ENCODE results near the gene ITIH3.

Gene ITIH3

GRCh38 chr3:52830535-52831258 is 36.1 kb downstream of the ITIH3 start, which contains the start of gene ITIH4:
TSS of gene ITIH4 (minus strand) at chr3:52830672. CDS start at chr3:52830642, 30 bp downstream.
- no peak for DNase-seq

DNA sequence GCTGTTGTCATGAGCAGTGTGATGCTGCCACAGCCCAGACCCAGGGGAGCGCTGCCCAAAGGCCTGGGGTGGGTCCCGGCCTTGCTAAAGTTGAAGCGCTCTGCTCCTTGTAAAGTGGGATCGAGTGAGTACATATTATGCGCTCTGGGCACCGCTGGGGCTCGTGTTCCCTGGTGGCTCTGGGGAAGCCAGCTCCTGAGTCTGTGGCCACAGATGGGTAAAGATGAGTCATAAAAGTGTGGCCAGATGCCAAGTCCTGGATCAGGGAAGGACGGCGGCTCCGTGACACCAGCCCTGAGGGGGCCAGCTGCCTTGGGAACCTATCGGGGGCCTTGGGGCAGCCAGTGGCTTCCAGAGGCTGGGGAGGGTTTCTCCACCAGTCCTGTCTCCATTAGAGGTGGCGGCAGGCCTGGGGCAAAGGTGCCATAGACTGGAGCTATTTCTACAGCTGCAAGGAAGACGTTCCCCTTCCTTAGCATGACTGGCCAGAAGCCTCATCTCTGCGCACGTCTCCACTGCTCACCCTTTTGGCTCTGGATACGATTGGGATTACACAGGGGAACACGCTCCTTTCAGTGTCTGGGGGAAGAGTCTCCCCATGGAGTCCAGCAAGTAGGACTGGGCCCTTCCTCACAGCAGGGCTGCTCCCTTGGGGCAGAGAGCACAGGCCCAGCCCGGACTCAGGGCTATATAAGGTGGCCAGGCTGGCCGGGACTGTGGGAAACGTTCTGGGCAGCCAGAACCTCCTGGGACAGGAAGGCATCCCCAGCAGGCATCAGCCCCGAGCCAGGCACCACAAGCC is 37.1 kb downstream of the ITIH3 start:
- no peak for DNase-seq

DNA sequence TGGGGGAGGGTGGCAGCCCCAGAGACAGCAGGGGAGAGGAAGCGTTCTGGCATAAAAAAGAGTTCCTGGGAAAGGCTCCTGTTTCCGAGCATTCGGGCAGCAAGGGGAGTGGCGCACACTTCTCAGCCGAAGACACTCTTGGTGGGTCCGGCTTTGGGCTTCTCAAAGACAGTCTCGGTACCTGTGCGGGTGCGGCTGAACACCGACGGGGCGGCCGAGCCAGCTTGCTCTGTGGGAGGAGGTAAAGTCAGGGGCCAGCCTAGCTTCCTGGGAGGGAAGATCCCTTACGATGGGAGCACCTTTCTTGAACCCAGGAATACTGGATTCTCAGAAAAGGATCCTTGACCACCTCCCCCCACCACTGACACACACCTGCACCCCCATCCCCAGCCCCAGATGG is 38.6 kb downstream of the ITIH3 start:
- no peak for DNase-seq

DNA sequence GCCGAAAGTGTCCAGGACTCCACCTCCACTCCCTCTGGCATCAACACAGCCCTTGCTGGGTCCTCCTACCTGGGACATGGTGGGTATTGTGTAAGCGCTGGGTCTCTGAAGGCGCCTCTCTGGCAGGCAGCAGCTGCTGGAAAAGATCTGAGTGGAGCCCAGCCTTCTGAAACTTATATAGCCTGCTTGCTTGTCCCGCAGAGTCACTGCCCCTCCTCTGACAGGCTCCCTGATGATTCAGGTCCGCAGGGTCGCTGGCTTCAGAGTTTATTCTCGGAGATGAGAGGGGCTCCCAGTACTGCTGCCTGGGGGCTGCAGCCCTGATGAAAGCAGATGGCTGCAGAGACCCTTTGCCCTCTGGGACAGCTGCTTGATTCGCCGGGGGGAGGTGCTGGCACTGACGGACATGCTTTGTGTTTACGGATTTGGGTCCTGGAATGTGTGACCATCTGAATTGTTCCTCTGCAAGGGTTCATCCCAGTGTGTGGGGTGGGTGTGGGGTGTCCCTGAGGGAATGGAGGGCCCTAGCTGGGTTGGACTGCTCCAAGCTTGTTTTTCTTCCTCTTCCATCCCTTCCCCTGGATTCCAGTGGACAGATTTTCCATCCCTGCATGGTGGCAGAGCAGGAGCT is 40.4 kb downstream of the ITIH3 start, which contains the start of gene MUSTN1:
Gene MUSTN1 (minus strand): TSS at position 149 of the 631 bp plus-strand sequence. CDS start 71 bp downstream, at position 78.
- DNase-seq = no peak

GRCh38 chr3:52835766-52836470 is 41.3 kb downstream of the ITIH3 start:
- no peak for DNase-seq

DNA sequence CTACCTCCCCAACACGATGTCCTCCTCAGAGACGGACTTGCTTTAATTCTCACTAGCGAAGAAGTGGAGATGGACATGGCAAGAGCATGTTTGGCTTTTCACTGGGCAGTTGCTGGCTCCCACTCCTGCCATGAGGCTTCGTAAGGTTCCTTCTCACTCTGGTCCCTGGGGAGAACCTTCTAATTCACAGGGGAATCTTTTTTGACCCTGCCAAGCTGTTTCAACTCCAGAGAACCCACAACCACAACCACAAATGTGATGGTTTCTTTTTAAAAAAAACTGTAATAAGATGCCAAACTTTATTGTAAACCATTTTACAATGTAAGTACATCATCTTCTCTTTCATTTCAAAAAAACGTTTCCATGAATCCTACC is 41.9 kb downstream of the ITIH3 start:
- no peak for DNase-seq

DNA sequence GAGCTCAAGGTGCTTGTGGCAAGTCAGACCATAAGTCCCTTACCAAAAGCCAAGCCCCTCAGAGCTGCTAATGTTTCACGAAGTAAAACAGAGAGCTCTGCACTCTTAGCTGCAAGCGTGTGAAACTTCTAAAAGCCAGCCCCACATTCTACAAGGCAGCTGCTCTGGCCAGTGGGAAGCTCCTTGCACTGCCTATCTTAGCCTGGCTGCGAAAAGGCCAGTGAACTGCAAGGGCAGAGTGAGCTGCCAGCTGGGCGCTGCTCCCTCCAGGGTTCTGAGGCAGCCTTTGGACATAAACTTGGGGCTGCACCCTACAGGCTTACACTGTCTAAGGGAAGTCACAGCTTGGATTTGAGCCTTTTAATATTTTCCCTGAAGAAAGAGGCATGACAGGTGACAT is 42.4 kb downstream of the ITIH3 start:
- DNase-seq = no peak

DNA sequence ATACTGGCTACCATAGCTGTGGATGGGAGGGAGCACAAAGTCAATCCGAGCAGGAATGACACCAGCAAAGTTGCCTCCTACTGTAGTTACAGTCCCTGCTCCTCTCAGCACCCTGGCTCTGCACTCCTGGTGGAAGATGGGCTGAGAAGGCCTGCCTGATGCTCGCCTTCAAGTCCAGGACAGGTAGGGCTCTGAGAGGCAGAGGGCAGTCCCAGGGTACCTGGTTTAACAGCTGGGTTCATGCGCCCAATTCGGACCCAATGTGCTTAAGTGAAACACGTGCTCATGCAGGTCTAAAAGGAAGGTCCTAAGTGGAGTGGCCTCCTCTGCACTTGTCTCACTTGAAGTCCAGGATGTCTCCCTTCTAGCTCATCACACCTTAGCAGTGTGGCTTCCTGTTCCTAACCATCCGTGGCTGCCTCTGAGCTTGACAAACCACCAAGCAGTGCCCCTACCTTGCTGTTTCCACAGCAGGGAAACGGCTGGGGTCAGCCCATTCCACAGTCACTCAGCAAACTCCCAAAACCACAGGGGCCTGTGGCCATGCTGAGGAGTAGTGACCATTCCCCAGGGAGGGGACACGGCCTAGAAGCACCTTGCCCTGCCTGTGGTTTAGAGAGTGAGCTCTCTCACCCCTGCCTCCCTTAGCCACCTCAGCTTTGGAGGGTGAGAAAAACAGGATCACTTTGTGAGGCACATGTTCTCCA is 44.1 kb downstream of the ITIH3 start:
- DNase-seq = no peak

- DNase-seq = no peak
Measured at GRCh38 chr3:52839268-52839575, 44.6 kb downstream of the ITIH3 start.

DNA sequence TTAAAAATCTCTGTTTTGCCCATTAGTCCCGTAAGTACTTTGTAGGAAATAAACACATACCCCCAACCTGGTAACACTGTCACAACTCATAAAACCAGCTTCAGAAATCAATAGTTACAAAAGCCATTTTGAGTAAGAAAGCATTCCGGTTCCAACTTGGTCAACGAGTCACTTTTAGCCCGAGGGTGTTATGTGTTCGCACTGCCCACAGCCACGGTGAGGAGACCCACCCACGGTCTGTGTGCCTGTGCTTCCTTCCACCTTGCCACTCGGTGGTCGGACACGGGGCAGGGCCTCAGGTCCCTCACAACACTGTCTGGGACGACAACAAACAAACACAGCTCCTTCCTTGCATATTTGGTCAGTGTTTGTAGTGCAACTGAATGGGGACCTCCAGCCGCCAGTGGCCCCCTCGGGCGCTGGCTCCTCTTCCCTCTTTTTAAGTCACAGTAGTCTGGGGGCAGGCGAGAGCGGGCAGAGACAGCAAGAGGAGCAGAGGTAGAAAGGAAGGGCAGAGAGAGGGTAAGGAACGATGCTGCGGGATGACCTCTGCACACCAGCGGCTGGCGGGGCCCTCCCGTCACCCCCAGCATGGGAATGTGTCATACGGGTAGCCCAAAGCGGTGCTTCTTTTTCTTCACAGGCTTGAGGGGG is 45.4 kb downstream of the ITIH3 start:
- DNase-seq = no peak

DNA sequence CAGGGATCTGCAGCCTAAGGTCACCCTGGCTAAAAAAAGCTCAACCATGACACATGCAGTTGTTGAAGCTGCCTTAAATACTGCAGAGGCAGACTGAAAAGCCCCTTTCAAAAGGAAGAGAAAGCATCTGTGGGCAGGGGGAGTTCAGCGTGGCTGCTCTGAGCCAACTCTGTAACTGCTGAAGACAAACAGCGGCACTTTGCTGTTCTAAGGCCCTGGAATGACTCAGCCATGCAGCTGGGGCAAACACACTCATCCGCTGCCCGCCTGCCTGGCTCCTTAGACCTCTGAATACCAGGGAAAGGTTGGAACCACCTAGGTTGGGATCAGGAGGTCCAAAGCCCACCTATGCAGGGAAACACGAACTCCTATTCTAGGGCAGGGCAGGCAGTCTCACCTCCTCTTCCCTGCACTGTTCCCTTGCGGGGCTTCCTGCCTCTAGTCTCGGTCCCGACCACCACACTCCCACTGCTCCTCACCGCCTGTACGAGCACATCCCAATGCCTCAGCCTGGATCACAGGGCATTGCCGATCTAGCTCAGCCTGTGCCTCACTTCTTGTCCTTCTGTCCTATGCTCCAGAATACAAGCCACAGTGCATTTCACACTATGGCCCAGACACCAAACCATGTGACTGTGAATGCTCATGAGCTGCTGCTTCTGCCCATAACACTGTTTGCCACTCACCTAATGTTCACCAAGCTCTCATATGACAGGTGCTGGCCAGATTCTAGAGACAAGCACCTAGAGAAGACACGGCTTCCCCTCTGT is 46.8 kb downstream of the ITIH3 start:
- no peak for DNase-seq

DNA sequence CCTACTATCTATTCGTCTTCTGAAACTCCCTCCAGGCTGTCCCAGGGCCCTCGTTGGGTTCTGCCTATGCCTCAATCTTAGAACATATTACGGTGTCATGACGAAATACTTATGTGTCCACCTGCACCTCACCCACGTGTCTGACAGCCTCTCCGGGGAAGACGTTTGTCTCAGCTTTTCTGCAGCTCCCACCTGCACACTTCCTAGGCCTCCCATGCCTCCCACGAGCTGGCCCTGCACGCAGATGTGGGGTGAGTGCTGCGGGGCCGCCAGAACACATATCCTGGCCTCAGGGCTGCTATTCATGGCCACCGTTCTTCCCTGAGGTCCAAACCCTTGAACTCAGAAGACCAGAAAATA is 47.4 kb downstream of the ITIH3 start:
- no peak for DNase-seq

GRCh38 chr3:52842424-52842823 is 47.8 kb downstream of the ITIH3 start:
- DNase-seq = no peak

DNA sequence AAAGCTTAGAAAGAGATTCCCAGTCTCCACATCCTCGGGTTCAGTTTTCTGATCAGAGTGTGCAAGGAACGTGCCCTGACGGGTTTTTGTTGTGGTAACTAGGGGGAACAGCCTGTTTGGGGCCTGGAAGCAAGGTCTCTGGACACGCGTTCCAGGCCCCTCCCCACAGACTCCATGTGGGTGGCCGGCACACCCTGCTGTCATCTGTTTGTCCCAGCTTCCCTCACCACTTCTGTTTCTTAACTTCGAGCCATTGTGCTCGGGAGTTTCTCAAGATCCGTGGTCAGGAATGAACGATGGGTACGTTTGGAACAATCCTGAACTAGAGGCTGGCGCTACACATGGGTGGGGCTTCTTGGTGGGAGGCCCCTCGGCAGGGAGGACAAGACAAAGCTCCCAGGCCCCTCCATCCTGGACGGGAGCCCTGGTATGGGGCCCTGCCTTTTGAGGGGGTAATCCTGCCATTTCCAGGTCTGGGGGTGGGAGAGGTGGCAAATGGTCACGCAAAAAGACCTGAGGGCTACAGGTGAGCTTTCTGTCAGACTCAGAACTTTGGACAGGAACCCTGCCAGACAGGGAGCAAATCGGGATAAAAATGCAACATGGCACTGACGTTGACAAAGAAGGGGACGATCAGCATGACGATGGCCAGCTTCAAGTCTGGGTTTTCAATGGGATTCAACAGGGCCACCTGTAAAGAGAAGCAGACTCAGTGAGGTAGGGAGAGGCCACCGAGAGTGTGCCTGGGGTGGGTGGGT is 48.7 kb downstream of the ITIH3 start:
- DNase-seq = no peak

DNA sequence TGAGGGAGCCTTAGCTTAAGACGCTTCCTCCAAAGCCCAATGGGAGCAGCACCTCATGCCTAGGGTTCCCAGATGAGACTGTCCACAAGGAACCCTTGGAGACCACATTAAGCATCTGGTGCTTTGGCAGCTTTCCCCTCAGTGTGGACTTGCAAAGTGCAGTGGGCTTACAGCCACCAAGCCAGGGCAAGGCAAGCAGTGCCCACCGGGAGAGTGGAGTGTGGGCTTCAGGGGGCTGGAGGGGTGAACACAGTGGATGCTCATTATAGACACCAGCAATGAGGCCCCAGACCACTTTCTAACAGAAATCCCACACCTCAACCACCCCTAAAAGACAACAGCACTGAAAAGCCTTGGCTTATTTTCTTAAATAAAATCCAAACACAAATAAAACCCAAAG is 49.3 kb downstream of the ITIH3 start:
- no peak for DNase-seq

DNA sequence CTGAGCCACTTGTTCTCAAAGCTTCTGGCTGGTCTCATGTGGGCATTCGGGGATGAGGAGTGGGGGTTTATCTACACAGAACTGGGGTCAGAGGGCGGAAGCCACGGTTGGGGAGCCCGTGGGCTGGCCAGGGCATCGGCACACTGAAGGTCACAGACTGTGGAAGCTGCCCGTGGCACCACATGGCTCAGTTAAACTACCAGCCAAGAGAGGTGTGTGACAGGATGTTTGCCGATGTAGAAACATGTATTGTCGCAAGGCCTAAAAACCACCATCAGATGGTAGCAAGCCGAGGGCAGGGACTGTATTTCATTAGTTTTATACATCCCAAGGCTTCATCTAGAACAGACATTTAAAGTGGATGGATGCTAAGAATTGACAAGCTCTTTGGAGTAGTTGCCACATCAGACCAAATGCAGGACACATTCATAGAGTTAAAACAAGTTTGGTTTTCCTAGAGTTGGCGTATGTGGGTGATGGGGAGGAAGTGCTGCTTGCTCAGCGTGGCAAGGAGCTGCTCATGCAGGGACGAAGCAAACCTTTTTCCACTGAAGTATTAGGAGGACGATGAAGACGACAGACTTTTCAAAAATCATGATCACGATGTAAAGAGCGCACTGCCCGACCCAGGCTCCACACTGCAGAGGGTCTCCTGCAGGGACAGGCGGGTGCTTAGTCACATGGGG is 49.8 kb downstream of the ITIH3 start:
- DNase-seq = no peak

DNA sequence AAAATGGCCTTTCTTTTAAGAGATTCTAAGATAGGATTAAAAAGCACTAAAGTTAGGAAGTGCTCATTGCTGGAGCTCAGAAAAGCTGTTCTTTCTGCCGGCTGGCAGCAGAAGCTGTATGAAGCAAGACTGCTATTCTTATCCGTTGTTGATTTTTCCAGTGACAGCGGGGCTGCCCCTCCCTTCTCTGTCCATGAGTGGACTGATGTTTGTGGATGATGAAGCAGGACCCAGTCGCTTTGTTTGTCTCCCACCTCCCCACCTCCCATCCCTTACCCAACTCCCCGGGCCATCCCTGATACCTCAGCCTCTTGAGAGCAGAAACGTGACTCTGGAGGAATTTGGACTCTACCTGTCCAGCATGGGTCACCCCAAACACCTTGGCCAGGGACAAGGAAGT is 50.6 kb downstream of the ITIH3 start:
- DNase-seq = no peak

- no peak for DNase-seq
Measured at GRCh38 chr3:52845691-52846431, 51.3 kb downstream of the ITIH3 start.

GRCh38 chr3:52846432-52846965 is 51.9 kb downstream of the ITIH3 start:
- no peak for DNase-seq
